Stimulated activated CD4-positive, alpha-beta T cell treated with anti-CD3 and anti-CD28 coated beads, Interleukin-12 subunit alpha, Interleukin-12 subunit beta, amount 100 ng/mL, for 48 hours (primary cell): ENCODE measurements around the gene BCL2L13.
"Not testable (repeated sequence)": the region's sequence is repeated elsewhere in the genome, so short reads cannot be mapped to it uniquely, and the experiment has no call there.

ENCODE experiments used
- DNase-seq, 3 donors: peaks; one replicate each; pipeline ENCODE4 v3.0.0-alpha.2; 2020; ENCODE audit warnings: low read depth in 2 of 3, low spot score in 1 of 3

Gene BCL2L13

DNA sequence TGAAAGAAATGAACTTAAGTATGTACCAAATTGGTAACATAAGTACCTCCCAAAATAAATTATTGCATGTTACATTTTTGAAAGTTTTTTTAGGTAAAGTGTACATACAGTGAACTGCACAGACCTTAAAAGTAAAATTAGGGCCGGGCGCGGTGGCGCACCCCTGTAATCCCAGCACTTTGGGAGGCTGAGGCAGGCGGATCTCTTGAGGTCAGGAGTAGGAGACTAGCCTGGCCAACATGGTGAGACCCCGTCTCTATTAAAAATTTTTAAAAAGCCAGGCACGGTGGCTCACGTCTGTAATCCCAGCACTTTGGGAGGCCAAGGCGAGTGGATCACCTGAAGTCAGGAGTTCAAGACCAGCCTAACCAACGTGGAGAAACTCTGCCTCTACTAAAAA lies 1.7 kb upstream of the BCL2L13 start:
- DNase-seq: not testable (repeated sequence)

DNA sequence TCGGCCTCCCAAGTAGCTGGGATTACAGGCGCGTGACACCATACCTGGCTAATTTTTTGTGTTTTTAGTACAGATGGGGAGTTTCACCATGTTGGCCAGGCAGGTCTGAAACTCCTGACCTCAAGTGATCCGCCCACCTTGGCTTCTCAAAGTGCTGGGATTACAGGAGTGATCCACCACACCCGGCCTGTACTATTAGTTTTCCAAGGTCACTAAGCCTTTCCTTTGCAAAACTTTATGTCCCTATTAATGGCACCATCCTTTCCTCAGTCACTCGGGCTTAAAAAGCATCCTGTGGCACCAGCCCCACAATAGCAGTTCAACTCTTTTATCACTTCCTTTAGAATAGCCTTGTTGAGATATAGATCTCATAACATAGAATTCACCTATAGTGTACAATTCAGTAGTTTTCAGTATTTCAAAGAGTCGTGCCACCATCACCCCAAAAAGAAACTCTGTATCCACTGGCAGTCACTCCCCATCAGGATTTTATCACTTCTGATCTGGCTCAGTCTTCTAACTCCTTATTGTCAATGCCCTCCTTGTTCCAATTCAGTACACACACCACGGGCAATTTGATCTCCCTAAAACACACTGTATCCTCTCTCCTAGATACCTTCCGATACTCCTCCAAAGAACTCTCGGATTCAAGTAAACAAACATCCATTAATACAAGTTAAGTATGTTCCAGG lies 921 bp upstream of the BCL2L13 start:
- DNase-seq: no peak

DNA sequence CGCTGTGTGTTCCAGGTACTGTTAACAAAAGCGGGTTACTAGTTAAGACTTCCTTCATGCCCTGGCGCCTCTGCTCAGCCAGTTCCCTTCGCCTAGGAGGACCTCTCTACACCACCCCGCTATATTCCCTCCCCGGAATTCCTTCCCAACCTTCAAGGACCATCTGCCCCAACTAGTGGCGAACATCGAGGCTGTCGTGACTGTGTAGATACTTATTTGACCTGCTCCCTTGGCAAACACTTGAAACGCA lies 450 bp upstream of the BCL2L13 start:
- no peak for DNase-seq

DNA sequence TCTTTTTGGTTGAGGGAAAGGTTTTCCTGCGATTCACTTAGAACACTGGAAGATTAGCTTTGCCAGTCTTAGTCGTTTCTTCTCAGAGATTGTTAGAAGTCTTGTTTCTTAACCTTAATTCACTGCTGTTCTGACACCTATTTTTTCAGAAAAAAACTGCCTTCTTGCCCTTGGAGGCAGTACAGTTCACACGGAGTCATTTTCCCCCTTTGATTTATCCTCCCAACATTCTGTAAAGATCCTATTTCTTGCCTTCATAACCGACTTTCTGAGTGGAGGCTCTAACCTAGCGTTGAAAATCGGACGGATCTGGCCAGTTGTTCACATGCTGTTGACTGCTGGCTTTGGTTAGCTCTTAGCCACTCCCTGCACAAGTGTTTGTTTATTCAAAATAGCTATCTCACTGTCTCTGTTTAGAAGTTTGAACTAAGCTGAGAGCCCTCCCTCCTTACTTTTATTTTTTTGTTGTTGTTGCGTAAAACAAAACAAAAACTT lies 737 bp downstream of the BCL2L13 start:
- DNase-seq: peak in 1 of 3 donors; percentile 8

DNA sequence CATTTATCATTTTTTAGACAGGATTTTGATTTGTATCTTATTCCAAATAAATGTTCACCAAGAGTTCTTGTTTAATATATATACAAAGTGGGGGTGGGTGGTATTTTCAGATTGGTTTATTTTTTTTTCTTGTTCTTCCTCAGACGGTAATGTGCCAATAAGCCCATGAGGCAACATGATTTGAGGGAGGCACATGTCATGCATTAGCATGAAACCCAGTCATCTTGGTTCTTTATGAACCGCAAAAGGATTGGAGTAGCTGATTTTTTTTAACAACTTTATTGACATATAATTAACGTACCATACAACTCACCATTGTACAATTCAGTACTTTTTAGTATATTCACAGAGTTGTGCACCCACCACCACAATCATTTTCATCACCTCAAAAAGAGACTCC lies 2.7 kb downstream of the BCL2L13 start:
- no peak for DNase-seq

DNA sequence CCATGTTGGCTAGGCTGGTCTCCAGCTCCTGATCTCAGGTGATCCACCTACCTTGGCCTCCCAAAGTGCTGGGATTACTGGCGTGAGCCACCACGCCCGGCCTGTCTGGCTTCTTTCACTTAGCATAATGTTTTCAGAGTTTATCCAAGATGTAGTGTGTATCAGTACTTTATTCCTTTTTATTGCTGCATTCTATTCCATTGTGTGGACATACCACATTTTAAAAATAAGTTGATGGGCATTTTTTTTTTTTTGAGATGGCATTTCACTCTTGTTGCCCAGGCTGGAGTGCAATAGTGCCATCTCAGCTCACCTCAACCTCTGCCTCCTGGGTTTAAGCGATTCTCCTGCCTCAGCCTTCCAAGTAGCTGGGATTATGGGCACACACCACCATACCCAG lies 3.8 kb downstream of the BCL2L13 start:
- not testable (repeated sequence) for DNase-seq

DNA sequence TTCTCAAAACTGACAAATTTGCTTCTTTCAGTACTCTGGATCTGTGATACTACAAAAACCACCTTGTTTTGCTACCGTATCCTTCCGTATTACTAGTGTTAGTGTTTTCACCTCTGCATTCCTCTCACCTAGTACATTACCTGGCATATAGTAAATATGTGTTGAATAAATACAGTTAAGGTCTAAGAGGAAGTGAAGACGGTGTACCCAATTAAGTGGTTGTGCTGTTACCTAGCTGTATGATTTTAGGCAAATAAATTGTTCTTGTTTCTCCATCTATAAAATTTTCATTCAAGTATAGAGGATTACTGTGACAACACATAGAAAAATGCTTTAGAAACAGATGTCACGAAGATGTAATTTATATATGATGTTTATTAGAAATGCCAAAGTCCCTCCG lies 8.9 kb downstream of the BCL2L13 start:
- no peak for DNase-seq

DNA sequence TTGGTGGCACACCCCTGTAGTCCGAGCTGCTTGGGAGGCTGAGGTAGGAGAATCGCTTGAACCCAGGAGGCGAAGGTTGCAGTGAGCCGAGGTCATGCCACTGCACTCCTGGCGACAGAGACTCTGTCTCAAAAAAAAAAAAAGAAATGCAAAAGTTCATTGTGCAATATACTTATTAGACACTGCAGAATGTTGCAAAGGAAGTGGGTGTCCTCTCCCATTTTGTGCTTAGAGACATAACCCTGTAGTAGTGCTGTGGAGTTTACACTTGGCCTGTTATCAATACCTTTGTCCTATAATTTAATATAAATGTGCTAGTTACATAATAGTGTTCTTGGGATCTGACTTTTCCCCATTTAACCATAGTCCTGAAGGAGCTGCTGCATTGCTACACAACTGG lies 9.4 kb downstream of the BCL2L13 start:
- no peak for DNase-seq

DNA sequence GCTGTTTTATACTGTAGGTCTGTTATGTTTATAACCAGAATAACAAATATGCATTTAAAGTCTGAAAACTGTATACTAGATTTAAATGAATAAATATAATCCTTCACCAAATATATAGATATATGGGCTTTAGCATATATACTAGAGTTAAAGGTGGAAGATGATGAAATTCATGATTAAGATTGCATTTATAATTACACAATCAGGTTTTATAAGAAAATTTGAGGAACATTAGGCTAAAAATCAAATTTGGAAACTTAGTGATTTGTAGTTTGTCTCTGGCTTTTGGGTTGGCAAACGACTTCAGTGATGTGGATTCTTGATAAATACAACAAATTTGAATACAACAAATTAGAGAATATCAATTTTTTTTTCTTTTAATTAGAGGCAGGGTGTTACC lies 10.0 kb downstream of the BCL2L13 start:
- no peak for DNase-seq

DNA sequence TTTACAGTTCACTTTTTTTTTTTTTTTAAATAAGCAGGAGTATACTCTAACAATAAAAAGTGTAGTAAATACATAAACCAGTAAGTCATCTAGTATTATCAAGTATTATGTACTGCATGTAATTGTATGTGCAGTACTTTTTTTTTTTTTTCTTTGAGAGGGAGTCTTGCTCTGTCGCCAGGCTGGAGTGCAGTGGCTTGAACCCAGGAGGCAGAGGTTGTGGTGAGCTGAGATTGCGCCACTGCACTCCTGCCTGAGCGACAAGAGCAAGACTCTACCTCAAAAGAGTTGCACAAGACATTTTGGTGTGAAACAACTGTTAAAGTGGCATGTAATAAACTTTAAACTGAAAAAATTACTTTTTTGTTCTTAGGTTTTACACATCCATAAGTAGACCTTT lies 16.7 kb downstream of the BCL2L13 start:
- DNase-seq: no peak

DNA sequence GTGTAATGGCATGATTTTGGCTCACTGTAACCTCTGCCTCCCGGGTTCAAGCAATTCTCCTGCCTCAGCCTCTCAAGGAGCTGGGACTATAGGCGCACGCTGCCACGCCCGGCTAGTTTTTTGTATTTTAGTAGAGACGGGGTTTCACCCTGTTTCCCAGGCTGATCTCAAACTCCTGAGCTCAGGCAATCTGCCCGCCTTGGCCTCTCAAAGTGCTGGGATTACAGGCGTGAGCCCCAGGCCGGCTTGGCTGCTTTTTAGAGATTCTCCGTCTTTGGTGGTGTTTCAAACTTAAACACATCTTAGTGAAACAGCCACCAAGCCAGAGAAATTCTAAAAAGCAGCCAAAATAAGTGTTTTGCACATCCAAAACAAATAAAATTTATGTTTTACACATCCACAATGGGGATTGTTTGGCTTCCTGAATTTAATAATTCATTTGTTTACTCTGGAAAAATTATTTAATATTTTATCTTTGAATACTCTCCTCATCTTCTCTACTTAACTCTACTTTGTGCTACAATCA lies 18.4 kb downstream of the BCL2L13 start:
- no peak for DNase-seq

DNA sequence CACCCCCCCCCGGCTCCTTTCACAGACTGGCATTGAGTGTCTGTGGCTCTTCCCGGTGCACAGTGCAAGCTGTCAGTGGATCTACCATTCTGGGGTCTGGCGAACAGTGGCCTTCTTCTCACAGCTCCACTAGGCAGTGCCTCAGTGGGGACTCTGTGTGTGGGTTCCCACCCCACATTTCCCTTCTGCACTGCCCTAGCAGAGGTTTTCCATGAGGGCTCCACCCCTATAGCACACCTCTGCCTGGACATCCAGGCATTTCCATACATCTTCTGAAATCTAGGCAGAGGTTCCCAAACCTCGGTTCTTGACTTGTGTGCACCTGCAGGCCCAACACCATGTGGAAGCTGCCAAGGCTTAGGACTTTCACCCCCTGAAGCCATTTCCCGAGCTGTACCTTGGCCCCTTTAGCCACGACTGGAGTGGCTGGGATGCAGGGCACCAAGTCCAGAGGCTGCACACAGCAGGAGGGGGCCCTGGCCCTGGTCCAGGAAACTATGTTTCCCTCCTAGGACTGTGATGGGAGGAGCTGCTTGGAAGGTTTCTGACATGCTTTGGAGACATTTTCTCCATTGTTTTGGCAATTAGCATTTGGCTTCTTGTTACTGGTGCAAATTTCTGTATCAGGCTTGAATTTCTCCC lies 26.0 kb downstream of the BCL2L13 start:
- DNase-seq: no peak

DNA sequence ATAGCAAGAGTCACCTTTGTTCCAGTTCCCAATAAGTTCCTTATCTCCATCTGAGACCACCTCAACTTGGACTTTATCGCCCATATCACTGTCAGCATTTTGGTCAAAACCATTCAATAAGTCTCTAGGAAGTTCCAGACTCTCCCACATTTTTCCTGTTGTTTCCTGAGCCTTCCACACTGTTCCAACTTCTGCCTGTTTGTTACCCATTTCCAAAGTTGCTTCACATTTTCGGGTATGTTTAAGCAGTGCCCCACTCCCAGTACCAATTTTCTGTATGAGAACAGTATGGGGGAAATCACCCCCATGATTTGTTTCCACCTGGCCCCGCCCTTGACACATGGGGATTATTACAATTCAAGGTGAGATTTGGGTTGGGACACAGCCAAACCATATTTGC lies 26.7 kb downstream of the BCL2L13 start:
- no peak for DNase-seq

DNA sequence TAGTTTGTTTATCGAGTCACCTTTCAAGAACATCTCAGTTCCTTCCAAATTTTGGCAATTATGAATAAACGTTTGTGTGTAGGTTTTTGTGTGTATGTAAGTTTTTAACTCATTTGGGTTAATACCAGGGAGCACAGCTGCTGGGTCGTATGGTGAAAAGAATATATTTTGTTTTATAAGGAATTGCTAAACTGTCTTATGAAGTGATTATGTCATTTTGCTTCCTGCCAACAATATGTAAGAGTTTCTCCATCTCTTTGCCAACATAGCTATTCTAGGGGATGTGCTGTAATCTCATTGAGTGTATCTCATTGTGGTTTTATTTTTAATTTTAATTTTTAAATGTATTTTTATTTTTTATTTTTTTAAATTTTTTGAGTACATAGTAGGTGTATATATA lies 27.3 kb downstream of the BCL2L13 start:
- no peak for DNase-seq

DNA sequence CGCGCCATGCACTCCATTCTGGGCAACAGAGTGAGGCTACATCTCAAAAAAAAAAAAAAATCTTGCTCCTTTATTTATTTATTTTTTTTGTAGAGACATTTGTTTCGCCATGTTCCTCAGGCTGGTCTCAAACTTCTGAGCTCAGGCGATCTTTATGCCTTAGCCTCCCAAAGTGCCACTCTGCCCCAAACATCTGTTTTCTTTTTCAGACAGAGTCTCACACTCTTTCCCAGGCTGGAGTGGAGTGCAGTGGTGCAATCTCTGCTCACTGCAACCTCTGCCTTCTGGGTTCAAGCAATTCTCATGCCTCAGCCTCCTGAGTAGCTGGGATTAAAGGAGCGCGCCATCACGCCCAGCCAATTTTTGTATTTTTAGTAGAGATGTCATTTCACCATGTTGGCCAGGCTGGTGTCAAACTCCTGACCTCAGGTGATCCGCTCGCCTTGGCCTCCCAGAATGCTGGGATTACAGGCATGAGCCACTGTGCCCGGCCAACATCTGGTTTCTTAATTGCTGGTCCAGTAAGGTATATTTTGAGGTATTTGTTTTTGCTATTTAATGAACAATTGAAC lies 33.0 kb downstream of the BCL2L13 start:
- not testable (repeated sequence) for DNase-seq

DNA sequence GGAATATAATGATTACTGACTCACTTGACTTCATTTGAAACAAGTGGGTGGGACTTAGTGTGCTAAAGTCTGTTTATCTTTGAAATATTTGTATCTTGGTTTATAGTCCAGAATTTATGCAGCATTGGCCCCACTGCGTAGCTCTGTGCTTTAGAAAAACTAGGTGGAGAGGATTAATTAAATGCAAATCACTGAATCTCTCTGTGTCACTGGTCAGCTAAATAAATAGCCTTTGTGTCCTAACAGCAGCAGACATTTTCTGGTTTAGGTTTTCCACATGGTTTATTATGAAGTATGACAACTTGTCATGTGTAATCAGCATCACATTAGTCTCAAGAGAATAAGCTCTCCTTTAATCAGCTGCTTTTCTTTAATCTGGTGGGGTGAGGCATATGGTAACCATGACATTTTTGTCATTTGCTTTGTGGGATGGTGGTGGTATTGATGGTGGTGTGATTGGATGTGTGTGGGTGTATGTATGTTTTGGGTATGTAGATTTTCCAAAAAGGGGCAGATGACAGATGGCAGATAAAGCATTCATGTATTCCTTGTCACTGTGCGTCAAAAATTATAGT lies 33.9 kb downstream of the BCL2L13 start:
- peak in 2 of 3 donors; percentile 5 to 17 for DNase-seq

DNA sequence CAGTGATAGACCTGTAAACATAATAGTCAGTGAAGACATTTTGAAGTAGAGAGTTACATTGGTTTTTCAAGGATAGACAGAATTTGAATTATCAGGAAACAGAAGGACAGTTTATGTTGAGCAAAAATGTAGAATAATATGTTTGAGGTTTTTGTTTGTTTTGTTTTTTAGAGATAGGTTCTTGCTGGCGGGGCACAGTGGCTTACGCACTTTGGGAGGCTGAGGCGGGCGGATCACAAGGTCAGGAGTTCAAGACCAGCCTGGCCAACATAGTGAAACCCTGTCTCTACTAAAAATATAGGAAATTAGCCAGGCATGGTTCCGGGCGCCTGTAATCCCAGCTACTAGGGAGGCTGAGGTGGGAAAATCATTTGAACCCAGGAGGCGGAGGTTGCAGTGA lies 35.6 kb downstream of the BCL2L13 start:
- DNase-seq: no peak

DNA sequence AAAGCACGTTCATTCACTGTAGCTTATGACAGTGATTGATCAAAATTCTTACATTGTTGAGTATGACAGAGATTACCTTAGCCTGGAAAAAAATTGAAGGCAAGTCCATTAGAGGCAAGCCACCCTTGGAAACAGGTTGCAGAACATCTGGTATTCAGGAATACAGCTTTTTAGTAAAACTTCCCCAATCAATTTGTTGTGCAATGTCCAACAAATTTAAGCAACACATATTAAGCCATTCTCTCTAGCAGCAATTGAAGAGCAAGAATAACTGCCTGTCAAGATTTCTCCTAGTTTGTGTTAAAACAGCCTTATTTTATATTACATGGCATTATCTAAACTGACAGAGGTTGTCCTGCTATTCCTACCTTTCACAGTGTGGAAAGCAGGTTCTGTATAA lies 37.0 kb downstream of the BCL2L13 start:
- no peak for DNase-seq

DNA sequence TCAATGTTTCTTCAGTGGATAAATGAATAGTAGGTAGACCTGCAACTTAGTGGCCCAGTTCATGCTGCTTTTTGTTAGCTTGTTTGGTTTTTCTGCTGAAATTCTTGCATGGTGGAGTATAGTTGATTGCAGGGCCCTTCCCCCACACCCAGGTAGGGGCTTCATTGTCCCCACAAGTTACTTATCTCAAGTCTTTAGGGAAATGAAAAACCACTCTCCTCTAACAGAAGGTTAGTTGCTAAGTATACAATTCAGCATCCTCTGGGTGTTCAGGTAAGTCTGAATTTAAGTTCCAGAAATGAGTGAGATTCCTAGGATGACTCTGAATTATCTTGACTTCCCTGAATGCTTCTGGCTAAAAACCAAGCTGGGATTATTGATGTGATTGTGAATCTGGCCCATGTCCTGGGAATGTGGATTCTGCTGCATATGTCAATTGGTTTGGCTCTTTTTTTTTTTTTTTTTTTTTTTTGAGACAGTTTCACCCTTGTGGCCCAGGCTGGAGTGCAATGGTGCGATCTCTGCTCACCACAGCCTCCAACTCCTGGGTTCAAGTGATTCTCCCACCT lies 40.3 kb downstream of the BCL2L13 start:
- no peak for DNase-seq

DNA sequence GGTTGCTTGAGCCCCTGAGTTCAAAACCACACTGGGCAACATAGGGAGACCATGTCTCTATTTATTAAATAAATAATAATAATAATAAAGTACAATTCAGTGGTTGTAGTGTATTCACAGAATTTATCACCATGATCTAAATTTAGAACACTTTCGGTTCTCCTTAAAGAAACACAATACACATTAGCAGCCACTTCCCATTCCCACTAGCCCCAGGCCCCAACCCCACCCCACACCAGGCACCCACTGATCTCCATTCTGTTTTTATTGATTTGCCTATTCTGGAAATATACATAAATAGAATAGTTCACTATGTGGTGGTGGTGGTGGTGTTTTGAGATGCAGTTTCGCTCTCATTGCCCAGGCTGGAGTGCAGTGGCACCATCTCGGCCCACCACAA lies 45.7 kb downstream of the BCL2L13 start:
- no peak for DNase-seq

DNA sequence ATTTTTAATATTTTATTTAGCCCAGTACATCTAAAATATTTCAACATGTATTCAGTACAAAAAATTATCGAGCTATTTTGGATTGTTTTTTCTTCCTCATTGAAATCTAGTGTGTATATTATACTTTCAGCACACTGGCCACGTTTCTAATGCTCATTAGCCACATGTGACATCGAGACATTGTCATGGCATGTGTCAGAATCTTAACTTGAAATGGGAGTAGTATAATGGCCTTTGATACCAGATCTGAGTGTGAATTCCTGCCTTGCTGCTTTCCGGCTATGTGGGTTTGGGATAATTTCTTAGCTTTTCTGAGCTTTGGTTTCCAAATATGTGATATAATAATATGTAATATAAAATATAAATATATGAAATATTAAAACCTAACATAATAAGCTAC lies 54.3 kb downstream of the BCL2L13 start:
- no peak for DNase-seq

DNA sequence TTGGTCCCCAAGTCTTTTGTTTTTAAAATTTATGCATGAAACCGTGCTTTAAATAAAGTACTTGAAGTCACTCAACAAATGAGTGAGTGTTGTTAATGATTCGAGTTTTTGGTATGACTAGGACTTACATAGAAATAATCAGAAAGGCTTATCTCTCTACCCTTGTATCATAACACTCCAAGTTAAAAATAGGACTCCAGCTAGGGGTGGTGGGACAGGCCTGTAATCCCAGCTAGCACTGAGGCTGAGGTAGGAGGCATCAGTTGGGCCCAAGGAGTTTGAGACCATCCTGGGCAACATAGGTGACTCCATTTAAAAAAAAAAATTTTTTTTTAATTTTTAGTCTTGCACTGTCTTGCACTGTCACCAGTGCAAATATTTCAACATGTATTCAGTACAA lies 55.6 kb downstream of the BCL2L13 start:
- DNase-seq: no peak
